ENCODE results near the gene FILIP1L. TPM values are rescaled to one million over a fixed set of nuclear protein-coding genes. Genes with fewer than 3 reads are reported as not detected.

The FILIP1L gene
- total RNA-seq, 4 donors from 2014 or later, result 113 to 149 (median 122) TPM

DNA sequence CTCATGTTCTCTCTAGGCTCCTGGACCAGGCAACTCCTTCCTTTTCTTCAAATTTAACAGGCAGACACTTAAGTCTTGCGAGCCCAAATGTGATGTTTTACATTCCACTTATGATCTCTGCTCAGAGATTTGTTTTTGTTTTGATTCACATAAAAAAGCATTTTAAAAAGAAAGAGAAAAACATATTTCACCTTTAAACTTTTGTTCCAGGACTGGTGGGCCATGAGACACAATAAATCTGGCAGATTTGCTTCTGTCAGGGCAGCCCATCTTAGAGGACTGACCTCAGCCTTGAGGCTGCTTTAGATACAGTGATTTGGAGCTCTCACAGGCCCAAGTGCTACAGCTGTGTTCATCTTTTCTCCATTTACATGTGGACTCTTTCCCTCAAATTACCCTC is 244.7 kb downstream of the FILIP1L start:
- ATAC-seq, result no peak
- 26% methylated on average over 1 of the region's 1 CpG; no CpG with 5 or more reads in 1 of the 2 donors for WGBS, 2 donors (ENCODE audit: low coverage in 1 of 2)
- TF ChIP-seq EP300 (IDR thresholded peaks at IDR 0.05), result no peak
- no peak for TF ChIP-seq POLR2A (IDR thresholded peaks at IDR 0.05)
- TF ChIP-seq CTCF (IDR thresholded peaks at IDR 0.05), result no peak
- no peak for TF ChIP-seq POLR2AphosphoS5 (IDR thresholded peaks at IDR 0.05)
- no peaks in the 10 kb centered on the region for H3K36me3 ChIP-seq
- no peaks in the 10 kb centered on the region for H3K27me3 ChIP-seq
- no peaks in the 10 kb centered on the region for H3K9me3 ChIP-seq
- peak overlapping the region; percentile 74 to 97 (median 94) for H3K27ac ChIP-seq
- H3K4me1 ChIP-seq, result peaks cover 37 to 89% (median 37%) of the 10 kb centered on the region in 3 donors
- H3K4me3 ChIP-seq, result no peak overlapping the region

DNA sequence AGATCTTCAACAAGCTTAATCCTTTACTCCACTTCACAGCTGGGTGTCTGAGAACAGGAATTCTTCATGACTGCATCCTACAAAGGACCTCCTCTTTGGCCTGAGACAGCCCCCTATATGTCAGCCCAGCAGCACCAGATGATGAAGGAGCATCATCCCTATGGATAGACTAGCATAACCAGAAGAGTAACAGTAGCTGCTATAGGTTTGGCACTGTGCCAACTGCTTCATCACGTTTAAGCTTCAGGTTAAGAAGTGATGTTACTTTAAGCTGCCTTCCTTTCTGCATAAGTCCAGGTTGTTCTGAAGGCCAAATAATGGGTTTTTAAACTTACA is 246.0 kb downstream of the FILIP1L start:
- TF ChIP-seq CTCF (IDR thresholded peaks at IDR 0.05) (no peak), POLR2AphosphoS5 (IDR thresholded peaks at IDR 0.05) (peak; percentile 52)
- Histone ChIP-seq H3K4me3 (no peak overlapping the region), H3K27ac (peak overlapping the region; percentile 74 to 97 (median 94)), H3K36me3 (peaks cover 0 to 11% of the 10 kb centered on the region in 2 donors), H3K9me3 (no peaks in the 10 kb centered on the region), H3K27me3 (no peaks in the 10 kb centered on the region), H3K4me1 (peaks cover 37 to 100% (median 37%) of the 10 kb centered on the region in 3 donors)
- 0 to 11% methylated on average over 1 of the region's 1 CpG for WGBS, 2 donors (ENCODE audit: low coverage in 1 of 2)
- no peak for ATAC-seq

DNA sequence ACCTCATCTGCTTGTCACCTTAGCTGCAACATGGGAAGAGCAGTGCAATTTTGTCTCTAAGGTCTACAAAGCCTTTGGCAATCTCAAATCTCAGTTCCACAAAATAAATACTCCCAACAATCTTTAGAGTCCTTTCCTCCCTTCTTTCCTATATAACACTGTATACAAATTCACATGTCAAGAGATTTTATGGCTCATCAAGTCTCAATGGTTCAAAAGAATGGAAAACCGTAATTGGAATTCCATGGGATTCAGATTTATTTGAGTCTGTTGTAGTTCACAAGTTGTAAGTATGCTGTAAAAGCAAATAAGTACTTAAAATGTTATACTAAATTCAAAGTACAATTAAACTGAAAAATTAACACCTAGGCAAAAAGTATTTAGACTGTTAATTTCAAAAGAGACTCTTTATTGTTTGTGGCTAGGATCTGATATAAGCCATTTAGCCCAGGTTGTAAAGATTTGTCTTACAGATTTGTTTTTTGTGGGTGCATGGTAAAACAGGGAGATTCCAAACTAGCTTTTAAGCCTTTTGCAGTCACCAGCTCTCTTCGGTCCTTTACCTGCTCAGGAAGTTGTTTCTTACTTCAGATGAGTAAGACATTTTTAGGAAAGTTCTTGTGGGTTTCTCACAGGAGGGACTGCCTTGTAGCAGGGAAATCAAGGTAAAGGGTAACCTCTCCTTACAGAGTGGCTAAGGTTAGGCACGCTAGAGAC is 246.5 kb downstream of the FILIP1L start:
- H3K4me3 ChIP-seq, result no peak overlapping the region
- no peaks in the 10 kb centered on the region for H3K27me3 ChIP-seq
- peak overlapping the region; percentile 74 to 97 (median 94) for H3K27ac ChIP-seq
- H3K9me3 ChIP-seq, result no peaks in the 10 kb centered on the region
- no peak for TF ChIP-seq POLR2A (IDR thresholded peaks at IDR 0.05)
- ATAC-seq, result no peak
- H3K4me1 ChIP-seq, result peaks cover 34 to 100% (median 43%) of the 10 kb centered on the region in 3 donors
- peaks cover 0 to 16% of the 10 kb centered on the region in 2 donors for H3K36me3 ChIP-seq
- 34 to 56% methylated on average over 3 of the region's 3 CpGs for whole genome bisulfite sequencing, 2 donors (ENCODE audit: low coverage in 1 of 2)

- Histone ChIP-seq H3K36me3 (peaks cover 0 to 30% of the 10 kb centered on the region in 2 donors), H3K4me1 (peaks cover 37 to 100% (median 48%) of the 10 kb centered on the region in 3 donors), H3K9me3 (no peaks in the 10 kb centered on the region), H3K4me3 (no peak overlapping the region), H3K27me3 (no peaks in the 10 kb centered on the region), H3K27ac (peak overlapping the region; percentile 71 to 97 (median 94))
- no peak for ATAC-seq
- 15 to 43% methylated on average over 1 to 3 of the region's 3 CpGs for WGBS, 2 donors (ENCODE audit: low coverage in 1 of 2)
- no peak for TF ChIP-seq POLR2AphosphoS5 (IDR thresholded peaks at IDR 0.05)
- TF ChIP-seq CTCF (IDR thresholded peaks at IDR 0.05), result no peak
- no peak for TF ChIP-seq POLR2A (IDR thresholded peaks at IDR 0.05)
- TF ChIP-seq EP300 (IDR thresholded peaks at IDR 0.05), result no peak
Measured at GRCh38 chr3:99866261-99866761, 248.0 kb downstream of the FILIP1L start.

DNA sequence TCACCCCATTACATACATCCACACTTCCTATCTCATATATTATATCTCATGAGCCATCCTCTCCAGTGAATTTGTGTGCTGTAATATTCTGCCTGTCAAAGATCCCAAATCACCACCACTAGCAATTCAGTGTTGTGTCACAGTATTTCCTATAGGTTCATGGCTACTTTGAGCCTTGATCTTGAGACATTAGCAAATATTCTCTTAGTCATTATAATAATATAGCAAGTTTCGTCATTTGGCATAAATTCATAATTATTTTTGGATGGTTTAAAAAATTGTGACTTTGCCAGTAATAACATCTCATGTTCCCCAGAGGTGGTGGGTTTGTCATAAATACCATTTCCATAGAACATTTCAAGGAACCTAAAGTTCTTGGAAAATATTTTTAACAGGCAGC is 249.0 kb downstream of the FILIP1L start:
- H3K9me3 ChIP-seq, result no peaks in the 10 kb centered on the region
- no peak for TF ChIP-seq EP300 (IDR thresholded peaks at IDR 0.05)
- no peak for TF ChIP-seq CTCF (IDR thresholded peaks at IDR 0.05)
- TF ChIP-seq POLR2A (IDR thresholded peaks at IDR 0.05), result no peak
- no peak overlapping the region for H3K4me3 ChIP-seq
- H3K36me3 ChIP-seq, result peaks cover 0 to 34% of the 10 kb centered on the region in 2 donors
- H3K27me3 ChIP-seq, result no peaks in the 10 kb centered on the region
- peaks cover 36 to 100% (median 49%) of the 10 kb centered on the region in 3 donors for H3K4me1 ChIP-seq
- ATAC-seq, result no peak
- peak overlapping the region; percentile 71 to 97 (median 88) for H3K27ac ChIP-seq
- WGBS, 2 donors (ENCODE audit: low coverage in 1 of 2), result 55 to 60% methylated on average over 1 of the region's 1 CpG
